Esophagus squamous epithelium (tissue), 5 donors: ENCODE results near the gene C3orf38. TPM values are rescaled to one million over a fixed set of nuclear protein-coding genes. Genes with fewer than 3 reads are reported as not detected.
"Not testable (repeated sequence)": the region's sequence is repeated elsewhere in the genome, so short reads cannot be mapped to it uniquely, and the experiment has no call there.

ENCODE experiments used
- DNase-seq: peaks from one replicate; lab custom pipeline; 2025; lab: John Stamatoyannopoulos, UW
- H3K27ac ChIP-seq, 4 donors: fragments of 200-600 bp; sonication (generic); one replicate each; pipeline ENCODE4 v1.5.1; 2016 to 2019; ENCODE audit warnings: mild to moderate bottlenecking in 1 of 4
- H3K27me3 ChIP-seq, 4 donors: fragments of 200-600 bp; sonication (generic); 1 replicate in 3 of 4; 2 replicates in 1 of 4; pipeline versions ENCODE4 v1.5.1 to v1.6.0; 2017 to 2021; ENCODE audit warnings: antibody characterized with exemption in 1 of 4
- H3K36me3 ChIP-seq, 3 donors: fragments of 200-600 bp; sonication (generic); one replicate each; pipeline ENCODE4 v1.5.1; 2016 to 2019
- H3K4me1 ChIP-seq, 3 donors: fragments of 200-600 bp; sonication (generic); one replicate each; pipeline ENCODE4 v1.5.1; 2017 to 2019
- H3K4me3 ChIP-seq, 4 donors: fragments of 200-600 bp; sonication (generic); 1 replicate in 3 of 4; 2 replicates in 1 of 4; pipeline ENCODE4 v1.5.1; 2016 to 2019; ENCODE audit warnings: mild to moderate bottlenecking in 2 of 4, moderate library complexity in 1 of 4
- H3K9me3 ChIP-seq, 3 donors: fragments of 200-600 bp; sonication (generic); one replicate each; pipeline ENCODE4 v1.5.1; 2016 to 2019
- POLR2A ChIP-seq, 4 donors: fragments of 450-650 bp; IDR thresholded peaks; one replicate each; pipeline ENCODE4 v1.6.1; 2017; ENCODE audit warnings: antibody characterized with exemption in 4 of 4, mild to moderate bottlenecking in 4 of 4, moderate library complexity in 3 of 4
- WGBS, 2 donors: methylation state at CpG; one replicate each; pipeline ENCODE4 v1.1.5; 2018; 5-methylcytosine and 5-hydroxymethylcytosine counted together
- intact Hi-C: fragments of 100-400 bp; cut with DNase I; formaldehyde crosslinking; loops from one replicate; pipeline ENCODE4 v1.15.0; 2022
- total RNA-seq, 4 donors: library from RNA; depleted of rRNA; stranded (reverse); fragments of >200 nt; gene quantifications; one replicate each; pipeline ENCODE4 v1.1.0, GENCODE V29; 2016
- TF ChIP-seq, protein P1 (sequence below), 6 experiments: fragments of 450-650 bp in 4 of 6; fragments of 200-600 bp in 2 of 6; sonication (generic) in 2 of 6; IDR thresholded peaks; one replicate each; pipeline ENCODE4 v1.5.1; 2016 to 2019; ENCODE audit warnings: antibody characterized with exemption in 6 of 6, mild to moderate bottlenecking in 4 of 6, moderate library complexity in 4 of 6
- donor health status: DM: yes; HTN: yes; CAD: no.

Gene C3orf38
- total RNA-seq, 4 donors from 2014 or later = 10.6 to 19.8 (median 15.6) TPM

DNA sequence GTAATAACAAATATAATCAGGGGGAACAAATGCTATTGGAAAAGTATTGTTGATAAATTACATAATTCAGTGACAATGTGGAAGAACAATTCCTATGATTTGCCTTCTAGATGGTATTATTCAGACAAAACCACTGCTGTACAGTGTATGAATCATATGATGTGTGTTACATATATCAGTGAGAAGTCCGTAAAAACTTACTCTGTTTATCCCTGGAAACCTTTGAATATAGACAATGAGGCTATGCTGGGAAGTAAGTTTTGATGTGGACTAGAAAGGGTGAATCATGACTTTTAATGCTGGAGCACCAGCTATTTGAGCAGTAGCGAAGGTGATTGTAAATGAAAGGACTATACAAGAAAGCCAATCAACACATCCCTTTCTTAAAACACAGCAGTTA is 17.9 kb downstream of the C3orf38 start:
- no peak for TF ChIP-seq POLR2A (IDR thresholded peaks at IDR 0.05)
- TF ChIP-seq, protein P1, sequence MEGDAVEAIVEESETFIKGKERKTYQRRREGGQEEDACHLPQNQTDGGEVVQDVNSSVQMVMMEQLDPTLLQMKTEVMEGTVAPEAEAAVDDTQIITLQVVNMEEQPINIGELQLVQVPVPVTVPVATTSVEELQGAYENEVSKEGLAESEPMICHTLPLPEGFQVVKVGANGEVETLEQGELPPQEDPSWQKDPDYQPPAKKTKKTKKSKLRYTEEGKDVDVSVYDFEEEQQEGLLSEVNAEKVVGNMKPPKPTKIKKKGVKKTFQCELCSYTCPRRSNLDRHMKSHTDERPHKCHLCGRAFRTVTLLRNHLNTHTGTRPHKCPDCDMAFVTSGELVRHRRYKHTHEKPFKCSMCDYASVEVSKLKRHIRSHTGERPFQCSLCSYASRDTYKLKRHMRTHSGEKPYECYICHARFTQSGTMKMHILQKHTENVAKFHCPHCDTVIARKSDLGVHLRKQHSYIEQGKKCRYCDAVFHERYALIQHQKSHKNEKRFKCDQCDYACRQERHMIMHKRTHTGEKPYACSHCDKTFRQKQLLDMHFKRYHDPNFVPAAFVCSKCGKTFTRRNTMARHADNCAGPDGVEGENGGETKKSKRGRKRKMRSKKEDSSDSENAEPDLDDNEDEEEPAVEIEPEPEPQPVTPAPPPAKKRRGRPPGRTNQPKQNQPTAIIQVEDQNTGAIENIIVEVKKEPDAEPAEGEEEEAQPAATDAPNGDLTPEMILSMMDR (IDR thresholded peaks at IDR 0.05) = no peak
- no peaks in the 10 kb centered on the region for H3K9me3 ChIP-seq
- no peak overlapping the region for H3K27ac ChIP-seq
- no peaks in the 10 kb centered on the region for H3K27me3 ChIP-seq
- intact Hi-C loops = no loop called here
- peaks cover 0 to 8% (median 0%) of the 10 kb centered on the region in 3 donors for H3K36me3 ChIP-seq
- no peaks in the 10 kb centered on the region for H3K4me1 ChIP-seq
- H3K4me3 ChIP-seq = no peak overlapping the region
- 88 to 89% methylated on average over 2 of the region's 2 CpGs for WGBS, 2 donors
- no peak for DNase-seq

GRCh38 chr3:88168171-88168570 is 18.4 kb downstream of the C3orf38 start:
- 86 to 89% methylated on average over 5 of the region's 5 CpGs for WGBS, 2 donors
- intact Hi-C loops = no loop called here
- no peak for DNase-seq
- Histone ChIP-seq H3K9me3 (no peaks in the 10 kb centered on the region), H3K4me1 (no peaks in the 10 kb centered on the region), H3K27ac (no peak overlapping the region), H3K27me3 (no peaks in the 10 kb centered on the region), H3K4me3 (no peak overlapping the region), H3K36me3 (peaks cover 0 to 8% (median 0%) of the 10 kb centered on the region in 3 donors)
- no peak for TF ChIP-seq POLR2A (IDR thresholded peaks at IDR 0.05)
- TF ChIP-seq, protein P1 (IDR thresholded peaks at IDR 0.05) = no peak

- H3K36me3 ChIP-seq = no peaks in the 10 kb centered on the region
- no peaks in the 10 kb centered on the region for H3K27me3 ChIP-seq
- intact Hi-C loops = no loop called here
- DNase-seq = no peak
- no peaks in the 10 kb centered on the region for H3K9me3 ChIP-seq
- no peak overlapping the region for H3K4me3 ChIP-seq
- H3K4me1 ChIP-seq = no peaks in the 10 kb centered on the region
- WGBS, 2 donors = 60 to 61% methylated on average over 4 of the region's 4 CpGs
- no peak for TF ChIP-seq POLR2A (IDR thresholded peaks at IDR 0.05)
- TF ChIP-seq, protein P1 (IDR thresholded peaks at IDR 0.05) = peak in 2 of 6 experiments; percentile 11 to 37
- H3K27ac ChIP-seq = no peak overlapping the region
Measured at GRCh38 chr3:88180398-88180999, 30.7 kb downstream of the C3orf38 start.

DNA sequence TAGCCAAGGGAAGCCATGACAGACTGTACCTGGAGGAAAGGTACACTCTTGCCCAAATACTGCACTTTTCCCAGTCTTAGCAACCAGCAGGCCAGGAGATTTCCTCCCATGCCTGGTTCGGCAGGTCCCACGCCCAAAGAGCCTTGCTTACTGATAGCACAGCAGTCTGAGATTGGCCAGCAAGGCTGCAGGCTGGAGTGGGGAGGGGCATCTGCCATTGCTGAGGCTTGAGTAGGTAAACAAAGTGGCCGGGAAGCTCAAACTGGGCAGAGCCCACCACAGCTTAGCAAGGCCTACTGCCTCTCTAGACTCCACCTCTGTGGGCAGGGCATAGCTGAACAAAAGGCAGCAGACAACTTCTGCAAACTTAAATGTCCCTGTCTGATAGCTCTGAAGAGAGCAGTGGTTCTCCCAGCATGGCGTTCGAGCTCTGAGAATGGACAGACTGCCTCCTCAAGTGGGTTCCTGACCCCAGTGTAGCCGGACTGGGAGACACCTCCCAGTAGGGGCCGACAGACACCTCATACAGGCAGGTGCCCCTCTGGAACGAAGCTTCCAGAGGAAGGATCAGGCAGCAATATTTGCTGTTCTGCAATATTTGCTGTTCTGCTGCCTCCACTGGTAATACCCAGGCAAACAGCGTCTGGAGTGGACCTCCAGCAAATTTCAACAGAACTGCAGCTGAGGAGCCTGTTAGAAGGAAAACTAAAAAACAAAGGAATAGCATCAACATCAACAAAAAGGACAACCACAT is 32.6 kb downstream of the C3orf38 start:
- H3K27me3 ChIP-seq, H3K36me3 ChIP-seq, DNase-seq, H3K27ac ChIP-seq, intact Hi-C loops, H3K4me3 ChIP-seq, H3K9me3 ChIP-seq, H3K4me1 ChIP-seq: not testable (repeated sequence)
- WGBS, 2 donors = 71 to 78% methylated on average over 4 of the region's 9 CpGs

DNA sequence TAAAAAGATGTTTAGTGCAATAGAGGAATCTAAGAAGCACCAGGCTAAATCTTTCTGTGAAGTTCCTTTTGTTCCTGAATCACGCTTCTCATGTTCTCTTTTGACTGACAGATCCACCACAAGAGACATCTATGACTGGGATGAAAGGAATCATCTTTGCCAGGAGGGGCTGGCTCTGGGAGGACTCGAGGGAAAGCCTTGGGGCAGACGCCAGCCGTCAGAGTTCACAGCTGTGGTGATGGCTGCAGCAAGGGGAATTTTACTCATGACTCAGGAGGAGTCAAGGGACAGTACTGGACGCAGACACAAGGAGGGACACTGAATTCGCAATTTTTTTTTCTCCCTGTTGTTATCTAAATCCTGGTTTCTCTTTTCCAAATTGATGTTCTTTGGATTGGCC is 38.7 kb downstream of the C3orf38 start:
- Histone ChIP-seq H3K36me3 (no peaks in the 10 kb centered on the region), H3K27ac (no peak overlapping the region), H3K27me3 (no peaks in the 10 kb centered on the region), H3K4me1 (no peaks in the 10 kb centered on the region), H3K9me3 (no peaks in the 10 kb centered on the region), H3K4me3 (no peak overlapping the region)
- WGBS, 2 donors = 62 to 73% methylated on average over 6 of the region's 6 CpGs
- TF ChIP-seq, protein P1 (IDR thresholded peaks at IDR 0.05) = no peak
- no peak for TF ChIP-seq POLR2A (IDR thresholded peaks at IDR 0.05)
- no peak for DNase-seq
- intact Hi-C loops = no loop called here
